HG03558 (cell line): ENCODE measurements around the gene IMMP2L.

ENCODE experiments used
- ATAC-seq: cut with Tn5 transposase; IDR thresholded peaks from one replicate; pipeline ENCODE4 v1.9.1; 2021; ENCODE audit warnings: moderate number of reproducible peaks; ENCODE audit not compliant: unreplicated experiment; ENCODE audit errors: extremely low read depth

Gene IMMP2L

DNA sequence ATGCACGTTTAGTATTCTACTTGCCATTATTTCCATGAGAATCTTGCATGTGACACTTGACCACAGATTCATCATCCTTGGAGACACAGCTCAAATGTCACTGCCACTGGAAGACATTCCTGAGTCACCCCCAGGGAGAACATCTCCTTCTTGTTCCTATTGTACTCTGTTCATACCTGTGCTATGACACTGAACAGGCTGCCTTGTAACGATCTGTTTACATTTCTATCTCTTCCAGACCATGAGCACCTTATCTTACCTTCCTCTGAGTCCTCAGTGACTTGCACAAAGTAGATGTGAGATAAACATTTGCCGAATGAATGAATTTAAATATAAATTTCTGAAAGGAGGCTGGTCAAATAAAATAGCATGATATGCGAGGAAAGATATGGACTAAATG is 803.2 kb downstream of the IMMP2L start:
- ATAC-seq: no peak

- ATAC-seq: no peak
Observed at GRCh38 chr7:110754649-110755048, 807.6 kb downstream of the IMMP2L start.

DNA sequence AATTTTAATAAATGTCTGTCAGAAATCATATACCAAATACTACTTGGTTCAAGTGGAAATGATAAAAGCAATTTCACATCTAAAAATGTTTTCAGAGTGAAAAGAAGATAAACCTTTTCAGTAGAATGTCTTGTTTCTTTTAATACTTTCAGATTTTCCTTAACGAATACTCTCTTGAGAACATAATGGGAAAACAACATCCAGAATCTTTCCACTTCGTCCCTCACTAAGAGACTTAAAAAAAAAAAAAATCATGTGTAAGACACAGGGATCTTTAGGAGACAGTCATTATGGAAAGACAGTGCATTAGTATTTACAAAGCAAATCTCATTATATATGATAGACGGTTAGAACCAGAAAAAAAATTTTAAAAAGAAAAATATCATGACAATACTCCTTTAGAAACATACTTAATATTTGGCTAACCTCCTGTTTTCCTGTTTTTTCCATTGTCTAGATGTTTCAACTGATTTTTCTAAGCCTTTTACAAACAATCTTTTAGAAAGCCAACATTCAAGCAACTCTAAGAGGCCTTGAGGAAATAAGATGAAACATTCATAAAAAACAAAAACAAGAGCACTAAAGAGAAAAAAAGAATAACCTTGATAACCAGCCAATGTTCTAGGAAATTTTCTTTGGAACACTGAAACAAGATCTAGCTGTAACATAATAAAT is 811.2 kb downstream of the IMMP2L start:
- ATAC-seq: no peak

DNA sequence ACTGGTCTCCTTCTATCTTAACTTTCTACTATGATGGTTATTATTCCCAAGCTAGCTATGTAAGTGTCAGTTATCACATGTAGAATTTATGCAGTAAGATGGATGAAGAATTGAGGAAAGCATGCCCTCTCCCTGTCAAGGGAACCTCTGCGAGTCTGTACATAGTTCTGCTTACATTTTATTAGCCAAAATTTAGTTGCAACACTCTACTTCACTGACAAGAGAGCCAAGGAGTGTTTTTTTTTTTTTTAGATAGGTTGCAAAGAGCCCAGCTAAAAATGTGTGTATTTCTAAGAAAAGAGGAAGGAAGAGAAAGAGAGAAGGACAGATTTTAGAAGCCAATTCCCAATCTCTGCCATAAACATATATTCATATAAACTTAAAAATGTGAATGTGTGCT is 829.1 kb downstream of the IMMP2L start:
- ATAC-seq: no peak

GRCh38 chr7:110724811-110725210 is 837.5 kb downstream of the IMMP2L start:
- no peak for ATAC-seq

DNA sequence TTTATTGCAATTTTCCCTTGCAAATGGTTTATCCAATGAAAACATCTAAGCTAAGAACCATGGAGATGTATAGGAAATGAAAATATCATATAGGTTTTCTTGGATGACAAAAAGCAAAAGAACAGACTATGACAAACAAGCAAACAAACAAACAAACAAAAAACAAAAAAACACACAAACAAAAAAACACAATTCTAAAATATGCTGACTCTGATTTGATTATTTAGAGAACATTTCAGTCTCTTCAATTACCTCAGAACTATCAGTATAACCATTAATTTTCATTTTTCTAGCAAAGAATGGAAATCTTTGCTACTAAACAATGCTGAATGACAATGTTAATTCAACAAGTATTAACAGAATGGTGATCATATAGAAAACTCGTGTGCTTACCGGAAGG is 840.9 kb downstream of the IMMP2L start:
- ATAC-seq: no peak

GRCh38 chr7:110720626-110721025 is 841.7 kb downstream of the IMMP2L start:
- no peak for ATAC-seq

- no peak for ATAC-seq
Observed at GRCh38 chr7:110719741-110720140, 842.6 kb downstream of the IMMP2L start.

- no peak for ATAC-seq
Observed at GRCh38 chr7:110718503-110719205, 843.6 kb downstream of the IMMP2L start.

DNA sequence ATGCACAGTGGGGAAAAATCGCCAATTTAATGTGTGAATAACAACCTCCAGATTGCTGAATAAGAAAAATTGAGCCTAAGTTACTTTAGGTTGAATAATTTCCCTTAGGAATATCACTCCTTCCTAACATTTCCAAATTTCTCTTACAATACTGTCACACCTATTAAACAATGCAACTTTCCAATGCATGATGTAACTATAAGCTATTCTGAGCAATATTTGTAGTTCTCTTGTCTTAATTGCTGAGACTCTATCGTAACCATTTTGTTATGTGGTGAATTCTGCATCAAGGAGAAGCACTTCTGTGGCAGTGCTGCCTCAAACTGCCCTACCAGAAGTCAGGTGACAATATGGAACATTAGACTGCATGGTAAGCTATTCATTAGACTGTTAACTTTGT is 858.1 kb downstream of the IMMP2L start:
- no peak for ATAC-seq

GRCh38 chr7:110698576-110698975 is 863.7 kb downstream of the IMMP2L start:
- no peak for ATAC-seq

DNA sequence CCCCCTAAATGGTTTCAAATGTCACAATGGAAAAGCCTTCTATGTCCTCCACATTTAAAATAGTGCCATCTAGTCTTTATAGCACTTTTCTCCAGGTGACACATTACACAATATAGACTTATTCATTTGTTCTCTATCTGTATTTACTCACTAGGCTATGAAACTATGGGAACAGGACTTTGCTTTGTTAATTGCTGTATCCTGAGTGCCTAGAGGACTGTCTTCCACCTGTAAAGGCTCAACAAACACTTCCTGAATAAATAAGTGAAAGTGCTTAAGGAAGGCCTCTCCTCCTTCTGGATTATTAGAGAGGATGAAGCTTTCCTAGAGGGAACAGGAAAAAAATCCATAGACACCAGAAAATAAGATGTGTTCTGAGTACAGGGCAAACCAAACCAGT is 868.9 kb downstream of the IMMP2L start:
- ATAC-seq: no peak

DNA sequence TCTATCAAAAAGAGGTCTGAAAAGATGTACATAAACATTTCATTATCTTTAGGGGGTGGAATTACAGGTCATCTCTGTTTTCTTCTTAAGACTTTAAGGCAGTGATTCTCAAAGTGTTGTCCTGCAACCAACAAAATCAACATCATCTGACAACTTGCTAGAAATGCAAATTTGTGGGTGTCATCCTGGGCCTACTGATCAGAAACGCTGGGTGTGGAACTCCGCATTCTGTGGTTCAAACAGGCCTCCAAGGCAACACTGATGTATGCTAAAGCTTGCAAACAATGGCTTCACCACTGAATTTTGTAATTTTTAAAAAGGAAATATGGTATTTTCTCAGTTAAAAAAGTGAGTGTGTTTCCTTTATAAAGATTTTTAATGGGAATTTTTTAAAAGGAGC is 873.4 kb downstream of the IMMP2L start:
- no peak for ATAC-seq

DNA sequence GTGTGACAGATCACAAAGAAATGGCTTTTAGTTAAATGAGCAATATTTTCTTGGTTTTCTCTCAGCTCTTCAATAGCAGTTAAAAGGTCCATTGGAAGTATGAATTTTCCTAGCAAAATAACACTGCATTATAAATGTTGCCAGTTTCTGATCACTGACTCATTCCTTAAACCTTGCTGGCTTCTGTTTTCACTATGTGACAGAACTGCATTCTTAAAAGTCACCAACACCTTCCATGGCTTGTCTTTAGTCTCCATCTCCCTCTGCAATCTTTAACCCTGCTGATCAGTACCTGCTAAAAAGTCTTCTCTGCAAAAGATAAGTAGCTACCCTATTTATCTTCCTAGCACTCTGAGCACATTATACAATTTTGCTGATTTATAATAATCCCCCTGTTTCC is 876.4 kb downstream of the IMMP2L start:
- ATAC-seq: no peak

DNA sequence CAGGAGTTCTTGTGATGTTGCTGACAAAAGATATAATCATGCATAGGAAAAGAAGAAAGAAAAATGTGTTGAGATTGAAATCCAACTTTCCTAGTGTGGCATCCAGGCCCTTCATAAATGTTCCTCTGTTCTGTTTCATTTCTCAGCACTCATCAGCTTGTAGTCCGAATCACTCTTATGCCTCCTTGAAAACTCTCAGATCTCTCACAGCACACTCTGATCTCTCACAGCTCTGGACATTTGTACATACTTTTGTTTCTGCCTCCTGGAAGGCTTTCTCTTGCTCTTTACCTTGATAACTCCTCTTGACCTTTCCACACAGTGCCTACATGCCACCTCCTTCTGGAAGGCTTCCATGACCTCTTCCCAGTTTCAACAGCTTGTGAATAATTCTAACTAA is 880.4 kb downstream of the IMMP2L start:
- ATAC-seq: no peak

DNA sequence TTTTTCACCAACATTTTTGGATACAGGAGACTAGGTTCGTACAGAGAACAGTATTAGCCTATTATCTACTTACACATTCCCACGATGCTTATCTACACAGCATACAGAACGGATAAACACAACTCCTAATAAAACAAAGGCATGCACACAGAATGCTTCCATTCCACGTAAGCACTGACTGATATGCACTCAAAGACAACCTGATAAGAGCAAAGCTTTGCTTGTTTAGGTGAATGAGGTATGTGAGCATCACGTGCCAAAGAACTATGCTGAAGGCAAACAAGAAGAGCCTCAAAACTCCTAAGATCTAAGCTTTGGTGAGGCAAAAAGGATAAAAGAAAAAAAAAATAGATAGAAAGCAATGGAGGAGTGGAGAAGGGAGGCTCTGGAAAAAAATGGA is 884.9 kb downstream of the IMMP2L start:
- no peak for ATAC-seq

- no peak for ATAC-seq
Observed at GRCh38 chr7:110676785-110677184, 885.5 kb downstream of the IMMP2L start.

- ATAC-seq: no peak
Observed at GRCh38 chr7:110675383-110676103, 886.7 kb downstream of the IMMP2L start.

GRCh38 chr7:110673148-110673547 is 889.1 kb downstream of the IMMP2L start:
- no peak for ATAC-seq

DNA sequence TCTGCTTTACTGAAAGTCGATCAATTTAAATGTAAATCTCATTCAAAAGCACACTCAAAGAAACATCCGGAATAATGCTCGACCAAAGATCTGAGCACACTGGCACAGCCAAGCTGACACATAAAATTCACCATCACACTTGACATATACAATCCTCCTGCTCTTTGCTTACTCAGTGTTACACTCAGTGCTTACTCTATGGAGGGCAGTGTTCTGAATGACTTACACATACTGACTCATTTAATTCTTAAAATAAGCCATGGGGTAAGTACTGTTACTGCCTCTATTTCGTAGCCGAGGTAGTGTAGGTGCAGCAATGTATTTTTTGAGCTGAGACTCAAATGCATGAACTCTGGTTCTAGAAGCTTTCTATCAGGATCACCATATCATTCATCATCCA is 892.9 kb downstream of the IMMP2L start:
- ATAC-seq: no peak

DNA sequence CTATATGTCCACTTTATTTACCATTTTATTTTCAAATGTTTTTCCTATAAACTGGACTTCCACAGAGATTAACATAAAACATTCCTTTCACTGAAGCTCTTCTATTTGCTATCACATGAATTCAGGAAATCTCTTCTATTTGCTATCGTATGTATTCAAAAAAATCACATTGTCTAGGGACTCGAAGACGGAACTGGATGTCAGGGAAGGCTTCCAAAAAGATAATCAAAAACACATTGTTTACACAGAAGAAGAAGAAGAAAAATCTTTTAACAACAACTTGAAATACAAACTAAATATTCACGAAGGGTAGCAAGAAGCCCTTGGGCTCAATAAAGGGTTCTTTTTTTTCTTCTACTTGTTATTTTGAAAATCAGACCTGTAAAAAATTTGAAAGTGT is 897.5 kb downstream of the IMMP2L start:
- ATAC-seq: no peak
